Astrocyte of the cerebellum (primary cell): ENCODE data around the gene LSMEM2.
A peak's percentile ranks its signal among the peaks of the same experiment; 100 is the strongest.

Source experiments
- DNase-seq: peaks from one replicate; pipeline ENCODE4 v3.0.0-alpha.2; 2011; ENCODE audit warnings: low read depth
- H3K4me3 ChIP-seq: 2 replicates; pipeline ENCODE4 v1.5.1; 2011; ENCODE audit warnings: mild to moderate bottlenecking, low read depth, low read length, moderate library complexity
- CTCF ChIP-seq: IDR thresholded peaks from 2 replicates; pipeline ENCODE4 v1.5.1; 2012; ENCODE audit warnings: low read length, low read depth, moderate library complexity, mild to moderate bottlenecking; ENCODE audit errors: missing control alignments
- in situ Hi-C: cut with HindIII; loops from 2 replicates; pipeline ENCODE4 v1.10.0; 2017; ENCODE audit warnings: low sequenced_read_pairs

The LSMEM2 gene

DNA sequence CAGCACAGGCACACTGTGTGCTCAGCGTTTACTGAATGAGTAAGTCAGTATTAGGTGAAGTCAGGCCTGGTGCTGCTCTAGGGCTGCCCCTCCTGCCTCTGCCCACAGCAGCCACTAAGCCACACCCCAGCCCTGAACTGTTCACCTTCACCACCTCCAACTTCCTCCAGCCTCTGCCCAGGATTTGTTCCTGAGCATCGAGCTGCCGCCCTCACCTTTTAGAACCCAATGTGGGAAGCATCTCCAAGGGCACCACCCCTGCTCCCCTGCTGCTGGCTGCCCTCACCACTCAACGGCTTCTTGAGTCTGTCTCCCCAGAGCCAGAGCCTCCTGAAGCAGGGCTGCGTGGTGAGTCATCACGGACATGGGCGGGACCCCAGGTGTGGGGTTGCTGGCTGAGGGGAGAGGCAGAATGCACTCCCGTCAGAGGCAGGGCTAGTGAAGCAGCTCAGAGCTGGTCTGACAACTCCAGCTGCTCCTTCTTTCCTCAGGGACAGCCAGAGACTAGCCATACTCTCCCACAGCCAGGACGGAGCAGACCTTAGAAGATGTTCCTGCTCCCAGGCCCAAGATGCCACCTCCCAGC lies 37.9 kb downstream of the LSMEM2 start:
- H3K4me3 ChIP-seq, result no peak overlapping the region
- in situ Hi-C loops, result no loop called here
- TF ChIP-seq CTCF, result no peak
- DNase-seq, result no peak

DNA sequence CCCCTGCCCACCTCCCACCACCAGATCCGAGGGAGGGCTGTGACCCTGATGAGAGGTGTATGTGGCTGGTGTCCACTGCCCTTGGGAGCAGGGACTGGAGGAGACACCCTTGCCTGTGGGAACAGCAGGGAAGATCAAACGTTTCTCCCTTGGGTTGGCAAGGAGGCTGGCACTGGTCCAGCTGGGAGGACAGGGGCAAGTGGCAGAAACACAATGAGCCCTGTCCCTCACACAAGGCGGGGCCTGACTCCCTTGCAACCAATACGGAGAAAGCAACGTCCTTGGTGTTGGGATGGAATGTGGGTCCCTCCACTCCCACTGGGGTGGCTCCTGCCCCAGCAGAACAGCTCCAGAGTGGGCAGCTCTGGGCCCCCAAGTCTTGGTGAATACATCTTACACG lies 38.4 kb downstream of the LSMEM2 start:
- no peak overlapping the region for H3K4me3 ChIP-seq
- DNase-seq, result no peak
- in situ Hi-C loops, result no loop called here
- no peak for TF ChIP-seq CTCF

- DNase-seq, result no peak
- TF ChIP-seq CTCF, result no peak
- in situ Hi-C loops, result no loop called here
- H3K4me3 ChIP-seq, result no peak overlapping the region
Measured at GRCh38 chr3:50318163-50318562, 39.3 kb downstream of the LSMEM2 start.

DNA sequence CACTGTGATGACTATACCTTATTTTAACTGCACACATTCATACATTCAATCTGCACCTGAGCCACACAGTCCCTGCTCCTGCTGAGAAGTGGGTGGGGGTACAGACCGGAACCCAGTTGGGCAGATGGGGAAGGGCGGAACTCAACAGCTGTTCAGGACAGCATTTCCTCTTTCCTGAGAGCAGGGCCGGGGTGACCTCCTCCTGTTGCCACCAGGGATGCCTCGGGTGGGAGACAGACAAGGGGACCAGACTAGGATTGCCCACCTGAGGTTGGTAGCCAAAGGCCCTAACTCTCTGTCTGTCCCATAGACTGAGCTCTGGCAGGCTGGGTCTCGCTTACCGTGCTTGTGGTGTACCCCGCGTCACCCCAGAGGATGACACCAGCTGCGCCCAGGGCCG lies 39.7 kb downstream of the LSMEM2 start:
- DNase-seq, result no peak
- TF ChIP-seq CTCF, result no peak
- no peak overlapping the region for H3K4me3 ChIP-seq
- in situ Hi-C loops, result no loop called here

GRCh38 chr3:50319181-50319893 lies 40.5 kb downstream of the LSMEM2 start:
- no peak for DNase-seq
- no peak for TF ChIP-seq CTCF
- in situ Hi-C loops, result no loop called here
- no peak overlapping the region for H3K4me3 ChIP-seq

GRCh38 chr3:50319894-50320625 lies 41.2 kb downstream of the LSMEM2 start:
- DNase-seq, result no peak
- in situ Hi-C loops, result no loop called here
- TF ChIP-seq CTCF, result no peak
- peak overlapping the region; percentile 77 for H3K4me3 ChIP-seq
